Hindlimb muscle (tissue), 1 donor: ENCODE results near the gene NRF1. TPM values are rescaled to one million over a fixed set of nuclear protein-coding genes. Genes with fewer than 3 reads are reported as not detected.
"Not testable (repeated sequence)": the region's sequence is repeated elsewhere in the genome, so short reads cannot be mapped to it uniquely, and the experiment has no call there.

Source experiments
- DNase-seq: peaks from one replicate; pipeline ENCODE4 v3.0.0-alpha.2; 2013
- polyA plus RNA-seq: library from polyadenylated mRNA; unstranded; fragments of 120-200 nt; gene quantifications from one replicate; pipeline ENCODE4 v1.2.1, GENCODE V29; 2013; ENCODE audit not compliant: insufficient read length

The NRF1 gene
- 14.7 TPM for polyA plus RNA-seq

DNA sequence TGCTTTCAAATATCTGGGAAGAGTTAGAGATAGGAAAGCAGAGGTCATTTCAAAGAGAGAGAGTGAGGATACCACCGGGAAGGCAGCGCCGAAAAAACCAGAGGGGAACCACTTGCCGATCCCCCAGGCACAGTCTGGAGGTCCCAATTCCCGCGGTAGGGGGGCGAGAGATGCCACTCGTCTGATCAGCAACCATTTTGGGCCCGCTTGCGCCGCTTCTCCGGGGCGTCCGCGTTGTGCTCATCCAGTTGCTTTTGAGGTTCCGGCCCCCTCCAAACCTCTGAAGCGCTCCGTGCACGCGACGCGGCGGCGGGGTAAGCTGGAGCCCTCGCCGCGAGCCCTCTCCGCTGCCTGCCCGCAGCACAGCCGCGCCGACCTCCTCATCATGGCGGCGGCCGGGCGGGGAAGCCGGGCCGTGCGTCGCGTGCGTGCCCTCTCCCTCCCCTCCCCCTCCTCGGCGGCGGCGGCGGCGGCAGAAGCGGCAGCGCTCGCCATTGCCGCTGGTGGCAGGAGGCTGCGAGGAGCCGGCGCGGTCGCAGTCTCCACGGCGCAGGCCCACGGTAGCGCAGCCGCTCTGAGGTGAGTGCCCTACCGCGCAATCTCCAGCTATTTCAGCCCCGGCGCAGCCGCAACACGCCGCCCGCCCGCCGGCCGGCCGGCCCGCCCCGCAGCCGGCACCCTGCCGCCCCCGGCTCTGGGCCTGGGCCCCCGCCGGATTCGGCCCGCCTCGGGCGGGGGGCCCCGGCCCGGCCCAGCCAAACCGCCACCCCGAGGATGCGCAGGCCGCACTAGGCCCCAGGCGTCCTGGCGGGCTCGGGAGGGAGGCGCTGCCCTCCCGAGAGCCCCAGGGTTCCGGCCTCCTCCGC lies at the start of gene NRF1:
Gene NRF1, plus strand, starts transcription at position 475 of the 866 bp plus-strand sequence. CDS start 45,632 bp downstream, outside the sequence.
- DNase-seq: peak; percentile 91

DNA sequence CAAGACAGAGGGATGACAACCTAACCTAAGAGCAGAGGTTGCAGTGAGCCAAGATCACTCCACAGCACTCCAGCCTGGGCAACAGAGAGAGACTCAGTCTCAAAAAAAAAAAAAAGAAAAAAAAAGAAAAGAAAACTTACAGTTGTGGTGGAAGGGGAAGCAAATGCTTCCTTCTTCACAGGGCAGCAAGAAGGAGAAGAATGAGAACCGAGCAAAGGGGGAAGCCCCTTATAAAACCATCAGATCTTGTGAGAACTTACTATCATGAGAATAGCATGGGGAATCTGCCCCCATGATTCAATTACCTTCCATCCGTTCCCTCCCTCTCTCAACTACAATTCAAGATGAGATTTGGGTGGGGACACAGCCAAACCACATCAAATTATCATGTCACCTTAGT lies 45.2 kb upstream of the NRF1 start:
- not testable (repeated sequence) for DNase-seq

DNA sequence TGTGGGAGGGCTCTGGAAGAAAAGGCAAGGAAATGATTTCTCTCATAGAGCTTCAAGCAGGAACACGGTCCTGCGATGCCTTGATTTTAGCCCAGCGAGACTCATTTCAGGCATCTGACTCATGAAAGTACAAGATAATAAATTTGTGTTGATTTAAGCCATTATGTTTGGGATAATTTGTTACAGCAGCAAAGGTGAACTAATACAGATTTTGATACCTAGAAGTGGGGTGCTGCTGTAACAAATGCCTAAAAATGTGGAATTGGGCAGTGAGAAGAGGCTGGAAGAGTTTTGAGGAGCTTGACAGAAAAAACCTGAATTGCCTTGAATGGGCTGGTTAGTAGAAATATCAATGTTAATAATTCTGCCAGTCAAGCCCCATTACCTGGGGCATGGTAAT lies 44.1 kb upstream of the NRF1 start:
- DNase-seq: no peak

DNA sequence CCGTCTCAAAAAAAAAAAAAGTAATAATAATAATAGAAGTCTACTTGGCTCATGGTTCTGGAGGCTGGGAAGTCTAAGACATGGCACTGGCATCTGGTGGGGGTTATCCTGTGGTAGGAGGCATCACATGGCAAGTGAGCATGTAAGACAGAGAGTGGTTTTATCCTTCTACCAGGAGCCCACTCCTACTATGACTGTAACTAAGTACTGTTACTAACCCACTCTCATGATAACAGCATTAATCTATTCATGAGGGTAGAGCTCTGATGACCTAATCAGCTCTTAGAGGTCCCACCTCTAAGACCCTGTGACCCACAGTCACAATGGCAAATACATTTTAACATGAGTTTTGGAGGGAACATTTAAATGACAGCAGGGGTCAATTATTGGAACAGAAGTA lies 43.3 kb upstream of the NRF1 start:
- DNase-seq: no peak

DNA sequence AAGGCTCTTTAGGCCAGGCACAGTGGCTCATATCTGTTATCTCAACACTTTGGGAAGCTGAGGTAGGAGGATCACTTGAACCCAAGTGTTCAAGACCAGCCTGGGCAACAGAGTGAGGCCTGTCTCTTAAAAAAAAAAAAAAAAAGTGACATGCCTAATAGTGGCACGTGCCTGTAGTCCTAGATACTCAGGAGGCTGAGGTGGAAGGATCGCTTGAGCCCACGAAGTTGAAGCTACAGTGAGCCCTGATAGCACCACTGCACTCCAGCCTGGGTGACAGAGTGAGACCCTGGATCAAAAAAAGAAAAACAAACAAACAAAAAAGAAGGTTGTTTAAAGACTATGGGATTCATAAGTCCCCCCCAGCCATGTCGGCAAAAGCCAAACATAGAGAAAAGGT lies 42.2 kb upstream of the NRF1 start:
- no peak for DNase-seq

DNA sequence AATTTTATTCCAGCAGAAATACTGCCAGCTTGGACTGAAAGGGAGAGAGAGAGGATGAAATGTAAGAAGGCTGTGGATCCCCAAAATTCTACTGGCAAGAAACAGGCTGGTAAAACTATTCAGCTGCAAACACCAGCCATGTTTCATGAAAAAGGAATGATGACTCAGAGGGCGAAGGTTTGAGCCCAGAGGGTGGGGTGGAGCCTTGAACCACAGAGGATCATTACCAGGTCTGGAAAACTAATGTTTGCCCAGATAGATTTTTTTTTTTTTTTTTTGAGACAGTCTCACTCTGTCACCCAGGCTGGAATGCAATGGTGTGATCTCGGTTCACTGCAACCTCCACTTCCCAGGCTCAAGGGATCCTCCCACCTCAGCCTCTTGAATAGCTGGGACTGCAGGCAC lies 41.7 kb upstream of the NRF1 start:
- no peak for DNase-seq

DNA sequence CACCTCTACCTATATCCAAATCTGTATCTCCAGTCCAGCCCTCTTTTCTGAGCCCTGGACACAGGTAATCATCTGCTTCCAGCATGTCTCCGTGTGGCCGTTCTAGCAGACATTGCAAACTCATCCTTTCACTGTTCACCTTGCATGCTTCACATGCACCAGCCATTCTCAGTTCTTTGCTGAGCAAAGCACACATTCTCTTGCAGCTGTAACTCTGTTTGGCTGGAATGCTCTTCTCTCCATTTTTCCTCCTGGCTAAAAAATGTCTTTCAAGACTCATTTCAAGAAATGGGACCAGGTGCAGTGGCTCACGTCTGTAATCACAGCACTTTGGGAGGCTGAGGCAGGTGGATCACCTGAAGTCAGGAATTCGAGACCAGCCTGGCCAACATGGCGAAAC lies 40.3 kb upstream of the NRF1 start:
- DNase-seq: no peak

DNA sequence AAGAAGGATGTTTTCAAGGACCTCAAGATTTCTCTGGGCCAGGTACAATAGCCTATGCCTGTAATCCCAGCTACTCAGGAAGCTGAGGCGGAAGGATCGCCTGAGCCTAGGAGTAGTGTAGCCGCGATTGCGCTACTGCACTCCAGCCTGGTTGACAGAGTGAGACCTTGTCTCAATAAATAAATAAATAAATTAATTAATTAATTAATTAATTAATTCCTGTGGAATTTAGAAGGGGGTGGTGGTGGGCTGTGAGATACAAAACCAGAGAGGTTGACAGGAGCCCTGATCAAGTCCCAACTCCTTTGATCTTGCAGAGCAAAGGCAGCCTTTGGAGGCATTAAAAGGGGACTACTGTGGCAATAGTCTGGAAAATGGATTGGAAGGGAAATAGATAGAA lies 39.3 kb upstream of the NRF1 start:
- DNase-seq: no peak

DNA sequence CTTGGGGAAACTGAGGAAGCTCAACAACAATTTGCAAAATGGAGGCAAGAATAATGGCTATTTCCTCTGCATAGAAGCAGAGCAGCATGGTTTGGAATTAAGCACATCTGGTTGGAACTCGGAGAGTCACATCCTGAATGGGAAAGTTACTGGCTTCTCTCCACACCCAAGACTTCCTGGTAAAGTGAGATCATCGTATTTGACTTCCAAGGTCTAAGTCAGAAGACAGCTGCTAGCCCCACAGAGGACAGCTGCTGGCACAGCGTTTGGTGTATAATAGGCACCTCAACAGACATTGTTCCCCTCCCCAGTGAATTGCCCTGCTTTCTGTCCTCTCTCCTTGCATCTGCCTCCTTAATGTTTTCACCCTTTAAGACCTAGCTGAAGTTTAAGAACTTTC lies 37.0 kb upstream of the NRF1 start:
- peak; percentile 56 for DNase-seq

DNA sequence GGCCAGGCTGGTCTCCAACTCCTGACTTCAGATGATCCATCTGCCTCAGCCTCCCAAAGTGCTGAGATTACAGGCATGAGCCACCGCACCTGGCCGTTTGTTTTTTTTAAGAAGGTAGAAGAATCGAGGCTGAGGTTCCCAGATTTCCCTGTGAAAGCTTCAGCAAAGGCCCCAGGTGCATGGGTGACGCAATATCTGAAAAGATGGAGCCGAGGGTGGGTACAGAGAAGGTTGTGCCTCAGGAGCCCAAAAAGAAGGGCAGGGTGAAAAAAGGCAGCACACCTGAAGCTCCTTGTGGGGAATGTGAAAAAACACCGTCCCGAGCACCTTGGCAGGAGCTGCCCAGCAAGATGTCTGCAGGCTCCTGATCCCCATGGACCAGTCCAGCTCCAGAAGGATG lies 35.8 kb upstream of the NRF1 start:
- no peak for DNase-seq

DNA sequence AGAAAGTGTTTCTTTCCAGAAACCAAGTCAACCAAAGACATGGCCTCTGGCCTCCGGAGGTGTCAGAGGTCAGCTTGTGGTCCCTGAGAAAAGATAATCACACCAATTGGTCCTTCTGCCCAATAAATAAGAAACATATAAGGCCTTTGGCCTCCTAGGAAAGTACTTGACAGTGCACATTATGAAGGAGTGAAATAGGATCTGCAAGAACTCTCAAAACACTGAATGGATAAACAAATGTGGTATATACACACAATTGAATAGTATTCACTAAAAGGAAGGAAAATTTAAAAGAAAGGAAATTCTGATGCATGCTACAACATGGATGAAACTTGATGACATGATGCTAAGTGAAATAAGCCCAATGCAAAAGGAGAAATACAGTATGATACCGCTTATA lies 35.4 kb upstream of the NRF1 start:
- no peak for DNase-seq

DNA sequence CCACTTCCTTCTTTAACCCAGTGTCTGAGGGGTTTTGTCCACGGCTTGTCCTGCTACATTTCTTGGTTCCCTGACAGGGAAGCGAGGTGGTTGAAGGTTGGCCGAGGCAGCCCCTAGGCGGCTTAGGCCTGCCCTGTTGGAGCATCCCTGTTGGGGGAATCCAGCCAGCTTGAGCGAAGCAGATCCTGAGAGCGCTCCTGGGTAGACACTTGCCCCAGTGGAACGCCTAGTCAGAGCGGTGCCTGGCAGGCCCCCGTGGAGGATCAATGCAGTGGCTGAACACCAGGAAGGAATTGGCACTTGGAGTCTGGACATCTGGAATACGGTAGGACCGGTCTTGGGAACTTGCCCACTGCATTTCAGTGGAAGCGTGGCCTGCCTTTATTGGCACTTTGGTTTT lies 32.7 kb upstream of the NRF1 start:
- DNase-seq: no peak

DNA sequence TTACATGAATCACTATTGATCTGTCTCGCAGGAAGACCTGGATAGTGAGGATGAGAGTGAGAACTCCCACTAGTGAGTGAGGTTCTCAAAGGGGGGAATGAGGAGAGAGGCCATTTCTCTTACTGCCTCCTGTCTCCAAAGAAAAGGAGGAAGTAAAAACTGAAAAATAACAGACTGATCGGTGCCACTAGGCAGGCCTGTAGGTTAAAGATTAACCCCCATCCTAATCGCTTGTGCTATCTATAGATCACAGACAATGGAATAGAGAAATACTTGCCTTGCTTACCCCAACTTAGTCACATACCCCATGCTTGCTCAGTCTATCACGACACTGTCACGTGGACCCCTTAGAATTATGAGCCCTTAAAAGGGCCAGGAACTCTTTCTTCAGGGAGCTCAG lies 25.3 kb upstream of the NRF1 start:
- DNase-seq: not testable (repeated sequence)

DNA sequence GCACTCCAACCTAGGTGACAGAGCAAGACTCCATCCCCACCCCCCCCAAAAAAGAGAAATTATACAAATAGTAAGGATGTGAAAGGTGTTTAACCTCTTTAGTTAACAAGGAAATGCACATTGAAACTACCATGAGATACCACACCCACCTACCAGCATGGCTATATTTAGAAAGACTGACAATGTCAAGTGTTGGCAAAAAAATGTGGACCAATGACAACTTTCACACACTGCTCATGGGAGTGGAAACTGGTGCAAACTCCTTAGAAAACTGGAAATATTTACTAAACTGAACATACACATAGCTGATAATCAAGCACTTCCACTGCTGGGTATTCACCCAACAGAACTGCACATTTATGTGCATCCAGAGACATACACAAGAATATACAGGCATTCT lies 23.3 kb upstream of the NRF1 start:
- no peak for DNase-seq

DNA sequence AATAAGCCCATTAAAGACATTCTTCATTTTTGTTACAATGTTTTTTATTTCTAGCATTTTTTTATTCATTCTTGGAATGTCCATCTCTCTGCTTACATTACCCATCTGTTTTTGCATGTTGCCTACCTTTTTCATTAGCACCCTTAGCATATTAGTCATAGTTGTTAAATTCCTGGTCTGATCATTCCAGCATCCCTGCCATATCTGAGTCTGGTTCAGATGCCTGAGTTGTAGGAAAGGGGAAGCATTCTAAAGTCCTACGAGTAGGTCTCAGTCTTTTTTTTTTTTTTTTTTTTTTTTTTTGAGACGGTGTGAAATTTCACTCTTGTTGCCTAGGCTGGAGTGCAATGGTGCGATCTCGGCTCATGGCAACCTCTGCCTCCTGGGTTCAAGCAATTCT lies 19.7 kb upstream of the NRF1 start:
- DNase-seq: no peak

DNA sequence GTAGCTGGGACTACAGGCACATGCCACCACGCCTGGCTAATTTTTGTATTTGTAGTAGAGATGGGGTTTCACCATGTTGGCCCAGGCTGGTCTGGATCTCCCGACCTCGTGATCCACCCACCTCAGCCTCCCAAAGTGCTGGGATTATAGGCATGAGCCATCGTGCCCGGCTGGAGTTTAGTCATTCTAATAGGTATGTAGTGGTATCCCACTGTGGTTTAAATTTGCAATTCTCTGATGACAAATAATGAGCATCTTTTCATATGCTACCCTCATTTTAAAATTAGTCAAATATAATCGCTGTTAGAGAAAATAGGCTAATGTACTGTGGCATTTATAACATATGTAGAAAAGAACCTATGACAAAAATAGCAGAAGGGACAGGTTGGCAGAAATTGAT lies 15.1 kb upstream of the NRF1 start:
- DNase-seq: not testable (repeated sequence)

DNA sequence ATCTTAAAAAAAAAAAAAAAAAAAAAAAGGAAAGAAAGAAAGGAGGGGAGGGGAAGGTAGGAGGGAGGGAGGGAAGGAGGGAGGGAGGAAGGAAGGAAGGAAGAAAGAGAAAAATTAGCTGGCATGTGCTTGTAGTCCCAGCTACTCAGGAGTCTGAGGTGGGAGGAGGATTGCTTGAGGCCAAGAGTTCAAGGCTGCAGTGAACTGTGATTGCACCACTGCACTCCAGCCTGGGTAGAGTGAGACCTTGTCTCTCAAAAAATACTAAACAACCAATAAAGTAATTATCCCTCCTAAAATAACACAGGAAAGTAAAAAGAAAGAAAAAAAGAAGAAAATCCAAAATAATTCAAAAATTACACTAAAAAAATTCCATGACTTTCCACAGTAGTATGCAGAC lies 13.8 kb upstream of the NRF1 start:
- no peak for DNase-seq

DNA sequence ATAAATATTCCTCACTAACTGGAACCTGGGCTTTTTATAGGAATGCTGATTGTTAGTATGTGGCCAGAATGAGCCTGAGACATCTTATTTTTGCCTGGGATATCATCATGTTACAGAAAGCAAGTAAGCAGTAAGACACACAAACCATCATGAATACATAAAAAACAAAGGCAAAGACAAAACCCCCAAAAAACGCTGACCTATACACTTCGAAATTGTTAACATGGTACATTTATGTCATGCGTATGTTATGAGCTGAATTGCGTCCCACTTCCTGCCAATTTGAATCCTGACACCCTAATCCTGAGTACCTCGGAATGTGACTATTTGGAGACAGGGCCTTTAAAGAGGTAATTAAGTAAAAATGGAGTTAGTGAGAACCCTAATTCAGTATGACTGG lies 12.3 kb upstream of the NRF1 start:
- no peak for DNase-seq

DNA sequence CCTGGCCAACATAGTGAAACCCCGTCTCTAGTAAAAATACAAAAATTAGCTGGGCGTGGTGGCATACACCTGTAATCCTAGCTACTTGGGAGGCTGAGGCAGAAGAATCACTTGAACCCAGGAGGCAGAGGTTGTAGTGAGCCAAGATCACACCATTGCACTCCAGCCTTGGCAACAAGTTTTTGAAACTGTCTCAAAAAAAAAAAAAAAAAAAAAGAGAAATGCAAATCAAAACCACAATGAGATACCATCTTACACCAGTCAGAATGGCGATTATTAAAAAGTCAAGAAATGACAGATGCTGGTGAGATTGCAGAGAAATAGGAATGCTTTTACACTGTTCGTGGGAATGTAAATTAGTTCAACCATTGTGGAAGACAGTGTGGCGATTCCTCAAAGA lies 7.9 kb upstream of the NRF1 start:
- DNase-seq: not testable (repeated sequence)

DNA sequence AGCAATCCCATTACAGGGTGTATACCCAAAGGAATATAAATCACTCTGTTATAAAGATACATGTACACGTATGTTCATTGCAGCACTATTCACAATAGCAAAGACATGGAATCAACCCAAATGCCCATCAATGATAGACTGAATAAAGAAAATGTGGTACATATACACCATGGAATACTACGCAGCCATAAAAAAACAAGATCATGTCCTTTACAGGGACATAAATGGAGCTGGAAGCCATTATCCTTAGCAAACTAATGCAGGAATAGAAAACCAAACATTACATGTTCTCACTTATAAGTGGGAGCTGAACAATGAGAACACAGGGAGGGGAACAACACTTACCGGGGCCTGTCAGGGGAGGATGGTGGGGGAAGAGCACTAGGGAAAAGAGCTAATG lies 7.5 kb upstream of the NRF1 start:
- DNase-seq: not testable (repeated sequence)

DNA sequence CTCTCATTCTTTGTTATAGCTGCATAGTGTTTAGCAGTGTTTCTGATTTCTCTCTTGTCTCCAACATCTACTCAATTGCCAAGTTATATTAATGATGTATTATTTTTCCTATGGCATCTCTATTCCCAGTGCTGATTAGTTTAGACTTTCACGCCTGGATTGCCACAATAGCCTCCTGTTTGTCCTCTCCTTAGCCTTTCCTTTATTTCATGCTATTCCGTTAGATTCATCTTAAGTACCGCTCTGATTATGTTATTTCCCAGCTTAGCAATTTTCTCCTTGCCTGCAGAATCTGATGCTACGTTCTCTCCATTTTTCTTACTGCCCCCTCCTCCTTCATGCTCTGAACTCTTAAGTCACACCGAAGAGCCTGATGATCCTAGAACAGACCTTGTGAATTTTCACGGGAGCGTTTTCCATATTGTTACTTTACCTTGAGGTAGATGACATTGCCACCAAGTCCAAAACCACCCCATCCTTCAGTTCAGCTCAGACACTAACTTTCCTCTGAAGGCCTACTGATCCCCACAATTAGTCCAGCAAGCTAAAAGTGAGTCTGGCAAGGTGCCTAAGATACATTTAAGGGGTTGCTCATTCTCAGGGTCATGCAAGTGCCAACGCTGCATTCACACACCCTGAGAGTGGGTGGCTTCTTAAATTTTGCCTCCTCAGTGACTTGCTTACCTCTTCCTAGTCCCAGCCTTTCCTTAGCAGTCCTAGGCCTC lies 6.6 kb upstream of the NRF1 start:
- DNase-seq: no peak

DNA sequence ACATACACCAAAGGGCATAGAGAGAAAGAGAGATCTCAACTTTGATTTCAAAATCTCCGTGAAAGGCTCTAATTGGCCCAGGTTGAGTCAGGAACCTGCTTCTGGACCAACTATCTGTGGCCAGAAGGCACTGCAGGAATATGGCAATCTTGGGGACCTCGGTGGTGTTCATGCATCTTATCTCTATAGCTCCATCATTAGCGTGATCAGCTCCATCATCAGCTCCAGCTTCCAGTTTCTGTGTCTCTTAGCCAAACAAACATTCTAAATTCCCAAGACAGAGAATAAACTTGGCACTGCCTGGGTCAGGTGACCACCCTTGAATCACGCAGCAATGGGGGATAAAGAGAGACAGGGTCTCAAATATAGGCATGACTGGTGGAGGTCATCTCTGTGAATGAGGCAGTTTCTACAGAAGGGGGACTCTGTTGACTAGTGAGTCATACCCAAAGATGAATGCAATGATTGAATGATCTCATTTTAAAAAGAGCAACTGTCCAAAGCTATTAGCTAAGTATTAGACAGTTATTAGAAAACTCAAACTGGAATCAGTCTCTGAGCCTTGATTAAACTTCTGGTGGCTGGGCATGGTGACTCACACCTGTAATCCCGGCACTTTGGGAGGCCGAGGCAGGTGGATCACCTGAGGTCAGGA lies 5.4 kb upstream of the NRF1 start:
- no peak for DNase-seq

DNA sequence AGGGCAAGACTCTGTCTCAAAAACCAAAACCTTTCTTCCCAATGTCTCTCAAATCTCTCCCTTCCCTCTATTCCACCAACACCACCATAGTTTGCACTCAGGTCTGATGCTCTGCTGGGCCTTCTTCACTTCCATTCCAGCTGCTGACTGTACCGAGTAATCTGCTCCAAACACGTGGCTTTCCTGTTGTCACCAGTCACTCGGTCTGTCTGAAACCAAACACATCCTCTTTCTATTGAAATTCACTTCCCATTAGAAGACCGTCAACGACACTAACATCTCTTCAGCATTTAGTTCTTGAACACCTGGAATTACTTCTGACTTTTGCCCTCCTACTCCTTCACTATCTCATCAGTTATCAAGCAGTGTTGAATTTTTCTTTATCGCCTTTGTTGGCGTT lies 4.7 kb upstream of the NRF1 start:
- DNase-seq: no peak
